Daoy (cell line): ENCODE results near the gene CIITA. TPM values are rescaled to one million over a fixed set of nuclear protein-coding genes. Genes with fewer than 3 reads are reported as not detected.
"Not testable (repeated sequence)": the region's sequence is repeated elsewhere in the genome, so short reads cannot be mapped to it uniquely, and the experiment has no call there.

Experiments
- DNase-seq: peaks from one replicate; pipeline ENCODE4 v3.0.0-alpha.2; 2015; ENCODE audit warnings: low read depth
- total RNA-seq: library from RNA; depleted of rRNA; stranded (reverse); fragments of >200 nt; shearing (Covaris generic); gene quantifications from 2 replicates; pipeline ENCODE4 v1.2.3, GENCODE V29; 2014

CIITA gene
- total RNA-seq, 1 experiment from 2014 or later = not detected

- DNase-seq = no peak
Observed at GRCh38 chr16:10920726-10921427, 43.9 kb downstream of the CIITA start.

- no peak for DNase-seq
Observed at GRCh38 chr16:10921536-10922327, 44.7 kb downstream of the CIITA start.

DNA sequence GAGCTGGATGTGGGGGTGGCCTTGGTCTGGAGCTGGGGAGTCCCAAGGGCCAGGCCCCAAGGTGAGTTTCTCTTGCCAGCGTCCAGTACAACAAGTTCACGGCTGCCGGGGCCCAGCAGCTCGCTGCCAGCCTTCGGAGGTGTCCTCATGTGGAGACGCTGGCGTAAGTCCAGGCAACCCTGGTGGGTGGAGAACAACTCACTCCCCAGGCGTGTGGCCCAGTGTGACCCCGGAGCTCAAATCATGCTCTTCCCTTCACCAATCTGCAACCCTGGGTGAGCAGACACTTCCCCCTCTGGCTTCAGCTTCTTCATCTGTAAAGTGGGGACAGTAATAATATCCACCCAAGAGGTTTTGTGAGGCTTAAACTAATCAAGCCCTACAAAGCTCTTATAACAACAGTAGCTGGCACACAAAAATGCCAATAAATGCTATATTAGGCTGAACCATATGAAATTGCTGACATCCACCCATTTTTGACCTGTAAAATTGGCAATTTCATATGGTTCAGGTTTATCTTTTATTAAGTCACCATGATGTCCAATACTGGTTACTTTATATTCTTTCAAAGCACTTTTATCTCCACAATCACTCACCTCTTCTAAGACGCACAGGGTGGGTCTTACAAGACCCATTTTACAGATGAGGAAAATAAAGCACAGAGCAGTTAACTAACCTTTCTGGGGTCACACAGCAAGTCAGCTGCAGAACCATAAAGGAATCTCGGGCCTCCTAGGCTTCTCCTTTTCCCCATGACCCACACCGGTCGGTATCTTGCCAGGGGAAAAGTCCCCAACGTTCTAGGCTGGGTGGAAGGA lies 45.5 kb downstream of the CIITA start:
- peak; percentile 64 for DNase-seq

DNA sequence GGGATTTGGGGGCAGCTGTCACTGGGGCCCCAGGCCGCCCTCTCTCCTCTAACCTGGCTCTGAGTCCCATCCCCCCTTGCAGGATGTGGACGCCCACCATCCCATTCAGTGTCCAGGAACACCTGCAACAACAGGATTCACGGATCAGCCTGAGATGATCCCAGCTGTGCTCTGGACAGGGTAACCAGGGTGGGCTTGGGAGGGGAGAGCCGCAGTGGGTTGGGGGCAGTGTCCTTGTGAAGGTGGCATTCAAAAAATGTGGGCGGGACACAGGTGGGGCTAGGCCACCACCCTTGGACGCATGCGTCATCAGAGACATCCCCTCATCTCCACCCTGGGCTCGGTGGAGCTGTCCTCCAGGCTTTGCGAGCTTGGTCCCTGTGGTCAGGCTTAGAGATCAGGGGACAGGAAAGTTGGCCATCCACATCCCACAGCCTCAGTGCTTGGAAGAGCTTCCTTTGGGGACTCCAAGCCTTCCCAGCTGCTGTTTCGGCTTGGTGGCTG lies 46.2 kb downstream of the CIITA start:
- DNase-seq = no peak

- no peak for DNase-seq
Observed at GRCh38 chr16:10923650-10924214, 46.7 kb downstream of the CIITA start.

DNA sequence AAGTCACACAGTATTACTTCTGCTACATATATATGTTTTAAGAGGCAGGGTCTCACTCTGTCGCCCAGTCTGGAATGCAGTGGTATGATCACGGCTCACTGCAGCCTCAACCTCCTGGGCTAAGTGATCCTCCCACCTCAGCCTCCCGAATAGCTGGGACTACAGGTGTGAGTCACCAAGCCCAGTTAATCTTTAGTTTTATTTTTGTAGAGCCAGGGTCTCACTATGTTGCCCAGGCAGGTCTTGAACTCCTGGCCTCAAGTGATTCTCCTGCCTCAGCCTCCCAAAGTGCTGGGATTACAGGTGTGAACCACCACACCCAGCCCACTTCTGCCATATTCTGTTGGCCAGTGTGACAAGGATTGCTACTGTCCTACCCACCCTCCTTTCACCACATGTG lies 48.3 kb downstream of the CIITA start:
- DNase-seq = not testable (repeated sequence)

DNA sequence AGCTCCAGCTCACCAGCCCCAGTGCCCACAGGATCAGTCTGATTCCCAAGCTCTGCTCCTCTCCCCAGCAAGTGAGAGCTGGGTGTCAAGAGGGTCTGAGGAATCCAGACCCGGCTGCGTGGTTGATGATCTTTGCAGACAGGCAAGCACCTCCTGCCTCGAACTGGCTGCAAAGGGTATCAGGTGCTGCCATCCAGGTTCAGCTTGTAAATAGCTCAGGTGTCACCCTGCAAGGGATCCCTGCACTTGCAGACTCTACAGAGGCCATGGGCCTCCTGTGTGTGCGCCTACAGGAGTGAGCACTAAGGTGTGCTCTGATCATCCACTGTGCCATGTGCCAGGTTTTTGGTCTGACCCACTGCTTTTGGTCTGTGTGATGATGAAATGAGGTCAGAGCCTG lies 49.1 kb downstream of the CIITA start:
- DNase-seq = no peak

DNA sequence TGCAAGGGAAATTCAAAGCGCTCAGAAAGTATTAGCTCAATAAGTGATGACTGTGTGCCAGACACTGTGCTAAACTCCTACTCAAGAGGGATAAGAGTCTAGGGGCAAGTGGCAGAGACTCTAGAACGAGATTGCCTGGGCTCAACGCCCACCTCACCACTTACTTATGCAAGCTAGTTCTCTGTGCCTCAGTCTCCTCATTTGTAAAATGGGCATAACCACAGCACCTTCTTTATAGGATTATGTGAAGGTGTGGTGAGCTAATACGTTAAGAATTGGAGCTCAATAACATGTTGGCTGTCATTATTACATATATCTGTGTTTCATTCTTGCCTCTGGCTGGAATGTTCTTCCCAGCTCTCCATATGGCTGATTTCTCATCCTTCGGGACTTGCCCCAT lies 49.9 kb downstream of the CIITA start:
- DNase-seq = no peak

DNA sequence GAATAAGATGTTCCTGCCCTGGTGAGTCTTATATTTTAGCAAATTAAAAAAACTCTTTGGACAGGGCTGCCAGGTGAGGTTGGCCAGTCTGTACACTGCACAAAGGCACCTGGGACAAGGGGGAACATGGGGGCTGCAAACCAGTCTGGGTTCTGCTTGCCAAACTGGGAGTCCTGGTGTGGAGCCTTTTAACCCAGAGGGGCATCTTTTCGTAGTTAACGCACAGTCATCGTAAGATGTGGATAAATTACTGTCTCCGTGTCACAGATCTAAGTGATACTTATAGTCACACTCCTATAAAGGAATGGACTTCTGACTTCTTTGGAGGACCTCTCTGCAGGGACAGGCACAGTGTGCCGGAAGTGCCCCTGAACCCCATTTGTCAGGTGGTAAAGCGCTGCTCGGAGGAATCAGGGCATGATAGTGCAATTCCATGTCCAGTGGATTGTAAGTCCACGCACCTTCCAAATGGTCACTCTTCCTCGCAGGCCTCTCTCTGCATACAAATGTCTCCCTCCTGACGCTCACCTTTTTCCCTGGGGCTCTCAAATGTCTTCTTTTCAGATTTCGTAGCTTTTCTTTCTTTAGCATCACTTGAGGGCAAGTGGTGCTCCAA lies 50.6 kb downstream of the CIITA start:
- no peak for DNase-seq

- not testable (repeated sequence) for DNase-seq
Observed at GRCh38 chr16:10929097-10929496, 52.1 kb downstream of the CIITA start.

GRCh38 chr16:10929853-10930754 lies 53.1 kb downstream of the CIITA start:
- DNase-seq = no peak

DNA sequence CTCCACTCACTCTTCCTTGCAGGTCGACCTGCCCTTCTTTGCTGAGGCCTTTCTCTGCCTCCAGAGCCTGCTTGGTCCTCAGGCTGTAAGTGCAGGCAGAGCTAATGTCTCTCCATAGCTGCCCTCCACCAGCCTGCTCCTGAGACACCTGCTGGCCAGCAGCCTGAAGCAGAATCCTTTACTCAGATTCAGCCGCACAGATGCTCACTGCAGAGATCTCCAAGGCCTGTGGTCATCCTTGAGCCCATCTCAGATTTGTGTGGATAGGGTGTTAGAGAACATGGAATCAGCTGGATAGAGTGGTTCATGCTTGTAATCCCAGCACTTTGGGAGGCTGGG lies 53.7 kb downstream of the CIITA start:
- no peak for DNase-seq

GRCh38 chr16:10931134-10931533 lies 54.1 kb downstream of the CIITA start:
- DNase-seq = no peak

DNA sequence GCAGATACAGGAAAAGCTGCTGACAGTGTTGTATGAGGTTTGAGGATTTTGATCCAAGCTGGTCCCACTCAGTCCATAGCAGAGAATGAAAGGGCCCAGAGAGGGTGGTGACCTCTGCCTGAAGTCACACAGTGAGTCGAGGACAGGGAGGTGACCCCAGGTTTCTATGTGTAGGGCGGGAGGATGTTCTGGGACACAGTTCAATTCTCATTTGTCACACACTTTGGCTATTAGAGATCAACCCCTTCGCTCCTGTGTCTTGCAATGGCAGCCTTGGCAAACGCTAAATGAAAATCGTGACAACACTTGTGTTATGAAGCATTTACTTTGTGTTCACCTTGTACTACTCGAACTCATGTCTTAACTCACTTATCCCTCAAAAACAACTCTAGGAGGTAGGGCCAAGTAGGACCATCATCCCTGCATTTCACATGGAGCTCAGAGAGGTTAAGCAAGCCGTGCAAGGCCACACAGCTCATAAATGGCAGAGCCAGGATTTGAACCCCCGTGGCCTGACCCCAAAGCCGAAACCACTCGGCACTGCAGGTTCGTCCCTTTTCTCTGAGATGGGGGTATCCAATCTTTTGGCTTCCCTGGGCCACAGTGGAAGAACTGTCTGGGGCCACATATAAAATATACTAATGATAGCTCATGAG lies 55.1 kb downstream of the CIITA start:
- no peak for DNase-seq

DNA sequence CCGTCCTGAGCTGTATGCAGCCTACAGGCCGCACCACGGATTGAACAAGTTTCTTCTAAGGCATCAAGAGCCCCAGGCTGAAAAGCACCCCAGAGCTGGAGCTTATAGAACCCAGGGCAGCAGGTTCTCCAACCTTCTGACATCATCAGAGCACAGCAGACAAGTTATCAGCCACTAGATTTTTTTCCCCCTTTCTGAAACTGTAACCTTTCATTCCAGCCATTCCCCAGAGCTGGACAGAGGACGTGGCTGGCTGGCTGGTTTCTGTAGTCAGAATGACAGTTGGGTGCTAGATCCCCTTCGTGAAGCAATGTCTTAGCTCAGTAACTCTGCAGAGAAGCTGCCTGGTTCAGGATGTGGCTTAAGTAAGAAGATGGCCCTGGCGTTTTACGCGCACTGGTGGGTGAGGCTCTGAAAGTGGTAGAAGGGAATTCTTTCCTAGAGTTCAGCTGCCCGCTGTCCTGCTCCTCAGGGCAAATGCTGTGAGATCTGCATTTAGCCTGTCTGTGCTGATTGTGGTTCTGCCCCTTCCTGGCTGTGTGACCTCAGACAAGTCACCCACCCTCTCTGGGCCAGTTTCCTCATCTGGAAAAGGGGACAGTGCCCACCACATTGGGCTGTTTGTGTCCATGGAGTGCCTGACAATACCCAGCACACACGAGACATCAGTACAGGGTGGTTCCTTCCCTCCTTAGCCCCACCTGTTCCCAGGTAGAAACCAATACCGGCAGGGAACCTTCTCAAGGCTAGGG lies 56.1 kb downstream of the CIITA start:
- DNase-seq = no peak

GRCh38 chr16:10933865-10934264 lies 56.9 kb downstream of the CIITA start:
- DNase-seq = no peak

DNA sequence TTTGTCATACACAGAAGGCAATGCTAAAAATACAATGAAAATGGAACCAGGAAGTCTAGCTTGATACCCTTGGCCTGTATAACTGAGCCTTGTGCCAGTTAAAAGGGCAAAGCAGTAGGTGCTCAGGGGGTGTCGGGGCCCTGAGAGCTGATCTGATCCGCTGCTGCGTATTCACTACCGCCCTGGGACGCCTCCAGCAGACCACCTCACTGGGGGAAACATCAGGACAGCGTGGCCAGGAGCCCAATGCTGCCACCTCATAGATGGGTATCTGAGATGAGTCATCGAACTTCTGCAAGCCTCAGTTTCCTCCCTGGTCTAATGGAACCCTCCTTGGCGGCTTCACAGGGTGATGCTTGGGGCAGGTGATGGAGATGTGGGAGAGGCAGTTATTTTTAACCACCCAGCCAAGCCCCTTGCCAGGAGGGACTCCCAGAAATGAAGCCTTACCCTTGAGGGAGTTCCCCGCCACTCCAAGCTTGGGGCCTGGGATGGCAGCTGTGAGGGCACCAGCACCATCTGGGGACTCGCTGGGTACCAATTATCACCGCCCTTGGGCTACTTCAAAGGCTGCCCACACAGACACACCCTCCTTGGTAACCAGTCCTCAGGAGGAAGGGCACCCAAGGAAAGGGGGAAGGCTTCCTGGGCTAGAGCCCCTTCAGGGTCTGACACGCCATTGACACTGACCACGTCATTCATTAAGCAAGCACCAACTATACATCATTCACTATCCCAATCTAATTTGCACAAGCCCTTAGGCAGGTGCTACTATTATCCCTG lies 57.5 kb downstream of the CIITA start:
- DNase-seq = no peak

- no peak for DNase-seq
Observed at GRCh38 chr16:10935226-10935915, 58.4 kb downstream of the CIITA start.
